Left renal cortex interstitium (tissue), 4 donors: ENCODE results near the gene KRT16. TPM values are rescaled to one million over a fixed set of nuclear protein-coding genes. Genes with fewer than 3 reads are reported as not detected.
"Not testable (repeated sequence)": the region's sequence is repeated elsewhere in the genome, so short reads cannot be mapped to it uniquely, and the experiment has no call there.

Experiments used
- DNase-seq, 4 donors: peaks; one replicate each; pipeline ENCODE4 v3.0.0-alpha.2; 2013; ENCODE audit warnings: low read depth in 4 of 4, low spot score in 2 of 4, missing footprints in 1 of 4
- polyA plus RNA-seq, 4 donors: library from polyadenylated mRNA; unstranded; fragments of 120-200 nt; gene quantifications; one replicate each; pipeline ENCODE4 v1.2.1, GENCODE V29; 2013; ENCODE audit not compliant: insufficient read length in 4 of 4

The KRT16 gene
- polyA plus RNA-seq, 4 donors, result not detected

- DNase-seq, result no peak
Observed at GRCh38 chr17:41617698-41618097, 5.1 kb upstream of the KRT16 start.

DNA sequence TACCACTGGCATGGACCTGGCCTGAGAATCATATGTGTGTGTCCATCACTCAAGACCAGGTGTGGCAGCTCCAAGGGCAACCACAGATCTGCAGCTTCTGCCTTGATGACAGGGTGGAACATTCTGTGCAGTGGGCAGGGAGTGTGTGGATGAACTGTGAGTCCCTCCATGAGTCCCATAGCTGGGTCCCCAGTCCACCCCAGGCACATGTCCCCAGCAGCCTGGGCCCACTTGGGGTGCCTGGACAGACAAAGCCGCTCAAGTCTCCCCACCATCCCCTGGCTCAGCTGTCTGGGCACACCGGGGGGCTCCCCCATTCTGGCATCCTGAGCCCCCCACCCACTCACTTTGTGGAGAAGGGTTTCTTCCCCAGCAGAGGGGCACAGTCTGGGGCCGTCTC is 4.6 kb upstream of the KRT16 start:
- DNase-seq, result no peak

GRCh38 chr17:41616486-41616885 is 3.9 kb upstream of the KRT16 start:
- DNase-seq, result not testable (repeated sequence)

GRCh38 chr17:41615454-41615853 is 2.9 kb upstream of the KRT16 start:
- no peak for DNase-seq

DNA sequence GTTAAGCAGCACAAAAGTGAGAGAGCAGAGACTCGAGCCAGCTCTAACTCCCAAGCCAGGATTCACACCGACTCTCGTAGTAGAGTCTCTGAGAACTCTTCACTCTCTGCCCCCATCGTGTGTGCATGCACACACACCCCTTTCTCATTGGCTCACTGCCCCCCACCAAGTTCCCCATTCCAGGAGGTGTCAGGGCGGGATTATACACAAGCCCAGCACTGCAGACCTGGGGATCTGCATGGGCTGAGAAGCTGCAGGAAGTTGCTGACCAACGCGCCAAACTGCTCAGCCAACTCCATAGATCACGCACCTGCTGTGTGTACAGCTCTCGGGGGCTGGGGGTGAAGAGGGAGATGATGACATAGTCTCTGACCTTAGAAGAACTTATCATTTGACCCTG is 2.2 kb upstream of the KRT16 start:
- DNase-seq, result not testable (repeated sequence)

DNA sequence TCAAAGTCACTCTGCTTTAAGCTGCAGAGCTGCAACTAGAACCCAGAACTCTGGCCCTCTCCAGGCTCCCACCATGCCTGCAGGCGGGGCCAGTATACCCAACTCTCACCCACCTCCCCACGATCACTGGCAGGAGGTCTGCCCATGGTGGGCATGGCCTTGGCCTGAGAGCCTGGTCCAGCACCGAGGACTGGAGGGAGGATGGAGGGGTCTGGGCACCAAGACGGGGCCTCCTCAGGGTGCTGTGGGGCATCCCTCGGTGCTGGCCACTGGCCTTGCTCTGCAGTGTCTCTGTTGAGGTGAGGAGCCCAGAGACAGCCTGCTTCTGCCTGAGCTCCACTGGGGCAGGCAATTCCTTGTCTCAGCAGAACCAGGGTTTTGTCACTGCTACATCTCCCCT is 1.5 kb upstream of the KRT16 start:
- DNase-seq, result no peak

GRCh38 chr17:41613277-41614082 is 913 bp upstream of the KRT16 start:
- no peak for DNase-seq

GRCh38 chr17:41610965-41611640 is 1.5 kb downstream of the KRT16 start:
- DNase-seq, result no peak

DNA sequence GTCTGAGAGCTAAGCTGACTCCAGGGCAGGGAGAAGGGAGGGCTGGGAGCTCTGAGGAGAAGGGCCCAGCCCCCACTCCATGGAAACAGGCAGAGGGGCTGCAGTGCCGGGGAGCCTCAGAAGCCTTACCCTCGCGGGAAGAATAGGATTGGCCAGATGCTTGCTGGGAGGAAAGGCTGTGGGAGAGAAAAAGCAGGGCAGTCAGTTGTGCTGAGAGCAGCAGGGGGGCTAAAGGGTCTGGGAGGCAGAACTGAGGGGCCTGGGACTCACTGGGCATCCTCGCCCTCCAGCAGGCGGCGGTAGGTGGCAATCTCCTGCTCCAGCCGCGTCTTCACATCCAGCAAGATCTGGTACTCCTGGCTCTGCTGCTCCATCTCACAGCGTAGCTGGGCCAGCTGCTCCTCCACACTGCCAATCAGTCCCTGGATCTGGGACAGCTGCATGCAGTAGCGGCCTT is 2.5 kb downstream of the KRT16 start:
- DNase-seq, result not testable (repeated sequence)

DNA sequence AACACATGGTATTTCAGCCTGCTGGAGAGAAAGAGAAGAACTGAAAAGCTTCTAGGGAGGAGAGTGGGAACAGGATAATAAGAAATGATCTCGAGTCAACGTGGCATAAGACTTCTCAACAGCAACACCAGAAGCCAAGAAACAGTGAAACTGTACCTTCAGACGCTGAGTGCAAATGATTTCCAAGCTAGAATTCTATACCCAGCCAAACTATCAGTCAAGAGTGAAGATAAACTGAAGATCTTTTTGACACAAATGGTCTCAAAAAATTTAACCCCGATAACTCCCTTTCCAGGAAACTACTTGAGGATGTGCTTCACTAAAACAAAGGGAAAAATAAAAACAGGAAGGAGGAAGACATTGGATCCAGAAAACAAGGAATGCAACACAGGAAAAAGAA is 5.6 kb downstream of the KRT16 start:
- DNase-seq, result not testable (repeated sequence)

- no peak for DNase-seq
Observed at GRCh38 chr17:41602524-41602923, 10.0 kb downstream of the KRT16 start.

GRCh38 chr17:41600318-41600717 is 12.2 kb downstream of the KRT16 start:
- no peak for DNase-seq

DNA sequence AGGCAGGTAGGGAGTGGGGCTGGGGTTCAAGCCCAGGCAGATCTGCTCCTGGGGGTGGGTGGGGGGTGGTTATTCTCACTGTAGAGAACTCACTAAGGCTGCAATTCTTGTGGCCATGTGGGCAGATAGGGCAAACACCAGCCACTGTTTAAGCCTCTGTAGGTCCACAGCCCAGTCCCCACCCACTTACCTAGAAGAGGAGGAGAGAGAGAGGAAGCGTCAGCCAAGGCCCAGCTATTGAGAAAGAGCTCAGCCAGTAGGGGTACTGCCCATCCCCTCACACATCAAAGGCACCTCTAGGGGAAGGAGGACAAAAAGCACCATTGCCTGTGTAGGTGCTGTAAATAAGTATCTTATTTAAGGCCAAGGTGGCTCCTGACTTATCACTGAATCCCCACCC is 12.9 kb downstream of the KRT16 start:
- DNase-seq, result no peak

GRCh38 chr17:41595585-41595984 is 17.0 kb downstream of the KRT16 start:
- DNase-seq, result no peak

DNA sequence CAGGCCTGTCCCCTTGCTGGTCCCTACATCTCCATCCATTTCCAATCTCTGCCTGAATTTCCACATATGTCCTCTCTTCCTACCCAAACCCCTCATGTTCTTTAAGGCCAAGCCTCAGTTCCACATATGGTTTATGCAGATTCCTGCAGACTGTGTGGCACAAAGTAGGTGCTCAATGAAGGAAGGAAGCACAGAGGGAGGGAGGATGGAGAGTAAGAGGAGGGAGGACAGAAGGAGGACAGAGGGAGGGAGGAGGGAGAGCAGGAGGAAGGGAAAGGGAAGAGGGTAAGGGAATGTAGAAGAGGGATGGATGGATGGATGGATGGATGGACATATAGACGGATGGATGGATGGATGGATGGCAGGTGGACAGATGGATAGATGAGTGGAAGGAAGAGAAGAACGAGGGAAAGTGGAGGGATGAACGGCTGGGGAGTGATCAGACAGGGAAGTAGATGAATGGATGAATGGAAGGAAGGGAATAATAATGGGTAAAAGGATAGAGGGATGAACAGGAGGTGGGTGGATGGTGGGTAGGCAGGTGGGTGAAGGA is 18.1 kb downstream of the KRT16 start:
- no peak for DNase-seq

- no peak for DNase-seq
Observed at GRCh38 chr17:41593306-41593981, 19.1 kb downstream of the KRT16 start.

GRCh38 chr17:41592601-41593305 is 19.8 kb downstream of the KRT16 start:
- DNase-seq, result no peak

- no peak for DNase-seq
Observed at GRCh38 chr17:41589301-41589700, 23.3 kb downstream of the KRT16 start.

- DNase-seq, result no peak
Observed at GRCh38 chr17:41588126-41588810, 24.3 kb downstream of the KRT16 start.
